HS-5 (cell line): ENCODE results near the gene PWP1.
A peak's percentile ranks its signal among the peaks of the same experiment; 100 is the strongest.

Source experiments
- DNase-seq: peaks from one replicate; pipeline ENCODE4 v3.0.0-alpha.2; 2012; ENCODE audit warnings: low read depth

PWP1 gene

GRCh38 chr12:107735763-107736162, 50.2 kb downstream of the PWP1 start:
- DNase-seq, result no peak

DNA sequence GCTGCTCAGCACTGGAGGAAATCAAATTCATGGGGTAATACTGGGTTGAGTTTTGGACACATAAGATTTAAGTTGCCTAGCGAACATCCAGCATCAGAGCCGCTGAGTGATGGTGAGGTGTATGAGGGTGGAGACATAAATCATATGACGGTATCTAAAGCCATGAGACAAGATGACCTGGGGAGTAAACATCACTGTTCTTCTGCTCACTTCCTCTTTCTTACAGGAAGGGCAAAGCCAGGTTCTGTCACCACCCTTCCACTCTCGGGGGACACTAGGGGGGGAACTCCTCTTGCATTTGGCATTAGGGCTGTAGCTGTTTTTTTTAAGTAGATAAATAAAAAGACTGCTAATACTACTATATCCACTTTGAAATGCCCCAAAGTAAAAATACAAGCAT, 51.3 kb downstream of the PWP1 start:
- no peak for DNase-seq

- DNase-seq, result peak; percentile 69
Observed at GRCh38 chr12:107748472-107748871, 62.9 kb downstream of the PWP1 start.

GRCh38 chr12:107749083-107749482, 63.5 kb downstream of the PWP1 start:
- DNase-seq, result peak; percentile 58

GRCh38 chr12:107759410-107759809, 73.8 kb downstream of the PWP1 start:
- DNase-seq, result peak; percentile 77

GRCh38 chr12:107760207-107760808, 74.7 kb downstream of the PWP1 start:
- DNase-seq, result no peak

DNA sequence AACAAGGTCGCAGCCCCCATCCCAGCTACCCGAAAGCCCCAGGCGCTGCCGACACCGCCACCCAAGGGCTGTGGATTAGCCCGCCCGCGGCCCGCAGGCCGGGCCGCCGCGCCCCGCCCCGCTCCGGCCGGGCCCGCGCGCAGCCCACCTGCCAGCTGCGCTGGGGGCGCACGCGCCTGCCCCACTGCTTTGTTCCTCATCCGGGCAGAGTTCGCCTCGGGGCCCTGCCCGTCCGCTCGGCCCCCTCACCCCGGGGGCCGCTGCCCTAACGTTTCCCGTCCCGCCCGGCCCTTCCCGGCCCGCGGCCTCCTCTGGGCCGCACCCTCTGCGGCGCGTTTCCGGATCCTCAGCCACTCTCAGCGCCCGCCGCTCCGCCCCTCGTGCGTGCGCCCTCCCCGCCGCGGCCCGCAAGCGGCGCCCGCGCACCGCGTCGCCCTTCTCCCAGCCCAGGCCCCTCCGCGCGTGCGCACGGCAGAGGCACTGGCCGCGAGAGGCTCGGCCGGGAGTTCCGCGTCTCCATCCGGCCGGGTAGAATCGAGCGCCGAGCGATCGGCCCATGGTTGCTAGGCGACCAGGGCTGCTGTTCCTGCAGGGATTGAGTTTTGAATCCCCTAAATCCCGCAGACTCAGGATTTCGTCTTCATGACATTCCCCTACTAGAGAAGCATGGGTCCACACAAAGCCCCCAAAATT, 75.4 kb downstream of the PWP1 start, which contains the start of gene PRDM4:
TSS of gene PRDM4 (minus strand) at position 329 of the 693 bp plus-strand sequence. CDS start 622 bp downstream, outside the sequence.
- peak; percentile 60 for DNase-seq

DNA sequence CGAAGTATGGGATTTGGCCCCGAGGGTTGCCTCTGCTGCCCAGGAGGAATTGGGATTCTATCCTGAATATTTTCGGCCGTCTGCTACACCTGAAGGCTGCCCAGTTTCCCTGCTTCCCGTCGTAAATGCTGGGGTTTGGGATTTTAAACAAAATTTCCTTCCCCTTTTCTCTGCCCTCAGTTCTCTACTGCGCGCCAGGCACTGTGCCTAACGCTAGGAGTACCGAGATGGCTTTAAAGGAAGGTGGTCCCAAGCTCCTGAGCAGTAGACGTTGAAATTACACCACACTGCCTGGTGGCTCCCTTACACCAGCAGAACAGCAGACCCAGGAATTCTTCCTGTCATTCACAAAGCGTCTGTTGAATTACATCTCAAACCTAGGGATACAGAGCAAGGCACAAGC, 75.9 kb downstream of the PWP1 start:
- DNase-seq, result no peak
